Measurements from ENCODE around the gene PRR9. TPM values are rescaled to one million over a fixed set of nuclear protein-coding genes. Genes with fewer than 3 reads are reported as not detected.

PRR9 gene
- not detected for total RNA-seq

DNA sequence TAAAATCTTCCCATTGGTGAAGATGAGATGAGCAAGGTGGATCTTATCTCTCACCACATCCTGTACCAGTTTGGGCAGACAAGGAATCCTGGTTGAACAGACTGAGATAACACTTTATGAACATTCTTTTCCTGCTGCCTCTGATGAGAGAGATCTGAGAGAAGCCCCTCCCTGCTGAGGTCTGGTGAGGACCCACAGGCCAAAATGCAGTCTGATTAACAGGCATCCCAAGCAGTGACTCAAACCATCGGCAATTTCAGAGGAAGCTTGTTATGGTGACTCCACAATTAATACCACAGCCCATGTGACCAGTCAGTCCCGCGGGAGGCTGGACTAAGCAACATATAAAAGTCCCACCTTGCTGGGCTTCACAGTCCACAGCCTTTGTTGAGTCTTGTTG, at the start of gene PRR9:
TSS of gene PRR9 (plus strand) at position 373 of the 400 bp plus-strand sequence. CDS start 561 bp downstream, outside the sequence.
- ATAC-seq: no peak

DNA sequence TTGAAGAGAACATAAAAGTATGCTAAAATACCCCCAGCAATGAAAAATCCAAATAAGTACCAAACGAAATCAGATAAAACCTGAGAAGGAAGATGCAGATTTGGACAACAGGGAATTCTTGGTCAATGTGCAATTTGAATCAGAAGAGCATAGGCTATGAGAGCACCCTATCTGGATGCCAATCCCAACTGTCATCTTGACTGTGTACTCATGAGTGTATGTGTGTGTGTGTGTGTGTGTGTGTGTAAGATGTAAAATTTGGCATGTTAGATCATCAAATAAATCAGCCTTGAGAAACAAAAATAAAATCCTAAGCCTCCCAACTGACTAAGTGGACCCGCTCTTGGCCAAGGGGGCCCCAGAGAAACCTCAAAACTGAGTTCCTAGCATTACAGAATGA, 48.7 kb upstream of the PRR9 start:
- no peak for ATAC-seq

DNA sequence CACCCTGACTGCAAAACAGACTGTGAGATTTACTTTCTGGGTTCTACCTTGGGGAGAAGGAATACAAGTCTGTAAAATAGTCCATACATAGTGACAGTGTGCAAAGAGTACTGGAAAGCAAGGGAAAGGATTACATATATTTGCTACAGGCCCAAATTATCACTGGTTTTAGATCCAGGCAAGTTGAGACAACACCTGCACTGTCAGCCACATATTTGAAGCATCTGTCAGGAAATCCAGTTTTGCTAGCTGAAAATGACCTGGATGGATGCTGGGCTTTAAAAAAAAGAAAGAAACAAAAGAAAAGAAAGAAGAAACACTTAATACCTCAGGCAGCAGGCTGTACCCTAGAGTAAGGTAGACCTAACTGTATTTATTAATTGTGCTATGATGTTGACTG, 42.8 kb upstream of the PRR9 start:
- peak; percentile 78 for ATAC-seq

- ATAC-seq: peak; percentile 67
Observed at GRCh38 chr1:153178922-153179321, 38.5 kb upstream of the PRR9 start.

- ATAC-seq: peak; percentile 65
Observed at GRCh38 chr1:153180556-153180955, 36.8 kb upstream of the PRR9 start.

GRCh38 chr1:153188301-153188700, 29.1 kb upstream of the PRR9 start:
- ATAC-seq: peak; percentile 92

DNA sequence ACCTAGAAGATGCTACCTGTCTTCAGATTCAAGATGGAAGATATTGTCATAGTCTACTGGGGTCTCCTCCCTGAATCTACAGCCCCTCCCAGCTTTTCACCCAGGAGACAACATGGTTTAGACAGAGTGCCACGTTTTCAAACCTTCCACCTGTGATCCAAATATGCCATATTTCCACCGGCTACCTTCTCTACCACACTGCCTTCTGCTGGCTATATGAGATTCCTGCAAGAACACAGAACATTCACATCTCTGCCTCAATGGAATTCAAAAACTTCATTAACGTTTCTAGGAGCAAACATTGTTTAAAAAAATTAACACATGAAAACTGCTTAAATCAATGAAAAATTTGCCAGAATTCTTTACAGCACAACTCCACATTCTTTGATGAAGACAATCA, 27.0 kb upstream of the PRR9 start:
- ATAC-seq: peak; percentile 69

GRCh38 chr1:153192697-153193096, 24.7 kb upstream of the PRR9 start:
- peak; percentile 64 for ATAC-seq

- ATAC-seq: no peak
Observed at GRCh38 chr1:153194331-153195050, 22.9 kb upstream of the PRR9 start.

DNA sequence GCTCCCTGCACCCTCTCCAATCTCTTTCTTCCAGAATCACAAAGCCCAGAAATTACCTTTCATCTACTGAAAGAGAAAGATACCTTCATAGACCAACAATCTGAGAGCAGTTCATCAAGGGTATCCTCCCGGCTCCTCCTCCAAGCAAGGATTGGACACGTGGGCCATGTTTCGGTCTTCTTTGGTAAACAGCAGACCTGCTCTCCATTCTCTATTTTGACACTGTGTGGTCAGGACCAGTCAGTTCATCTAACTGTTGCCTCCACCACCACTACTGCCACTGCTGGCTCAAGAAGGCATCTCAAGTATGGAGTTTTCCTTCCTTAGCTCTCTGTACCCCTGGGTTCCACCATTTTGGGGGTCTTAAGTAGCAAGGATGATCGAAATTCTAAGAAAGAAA, 22.2 kb upstream of the PRR9 start:
- ATAC-seq: no peak

DNA sequence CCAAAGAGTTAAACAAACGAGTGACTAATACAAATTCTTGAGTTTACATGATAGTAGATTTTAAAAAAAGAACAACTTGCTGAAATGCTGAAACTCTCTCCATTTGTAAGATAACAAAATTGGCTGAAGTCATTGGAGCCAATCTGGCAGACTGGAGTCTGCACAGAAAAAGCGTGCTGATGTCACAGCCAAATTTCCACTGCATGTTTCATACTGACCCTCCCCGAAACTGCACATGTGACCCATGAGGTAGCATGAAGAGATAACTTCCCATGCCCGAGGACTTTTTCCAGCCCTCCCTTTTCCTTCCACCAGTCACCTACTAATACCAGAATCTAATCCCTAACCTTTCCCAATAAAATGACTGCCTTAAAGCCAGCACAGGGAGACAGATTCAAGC, 15.4 kb upstream of the PRR9 start:
- ATAC-seq: no peak

DNA sequence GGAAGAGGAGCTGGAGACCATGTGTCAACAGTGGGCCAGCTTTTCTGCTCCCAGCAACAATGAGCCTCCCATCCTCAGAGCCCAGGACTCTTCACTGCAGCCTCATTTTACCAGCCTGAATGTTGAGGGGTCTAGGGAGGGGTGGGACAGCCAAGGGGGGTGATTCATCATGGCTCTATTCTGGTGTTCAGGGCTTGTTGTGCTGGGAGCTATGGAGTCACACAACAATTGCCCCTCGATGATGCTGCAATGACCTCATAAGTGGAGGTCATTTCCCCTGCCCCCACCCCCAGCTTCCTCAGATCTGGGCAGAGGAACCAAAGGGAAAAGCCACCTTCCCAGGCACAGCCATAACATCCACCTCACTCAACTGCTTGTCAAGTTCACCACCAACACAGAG, 14.3 kb upstream of the PRR9 start, which contains the start of gene LELP1:
TSS of gene LELP1 (plus strand) at position 301 of the 400 bp plus-strand sequence. CDS start 1,278 bp downstream, outside the sequence.
- no peak for ATAC-seq

- no peak for ATAC-seq
Observed at GRCh38 chr1:153206631-153207030, 10.8 kb upstream of the PRR9 start.

GRCh38 chr1:153210206-153210605, 7.2 kb upstream of the PRR9 start:
- ATAC-seq: no peak

GRCh38 chr1:153212201-153212600, 5.2 kb upstream of the PRR9 start:
- ATAC-seq: no peak

GRCh38 chr1:153213519-153213918, 3.9 kb upstream of the PRR9 start:
- no peak for ATAC-seq

DNA sequence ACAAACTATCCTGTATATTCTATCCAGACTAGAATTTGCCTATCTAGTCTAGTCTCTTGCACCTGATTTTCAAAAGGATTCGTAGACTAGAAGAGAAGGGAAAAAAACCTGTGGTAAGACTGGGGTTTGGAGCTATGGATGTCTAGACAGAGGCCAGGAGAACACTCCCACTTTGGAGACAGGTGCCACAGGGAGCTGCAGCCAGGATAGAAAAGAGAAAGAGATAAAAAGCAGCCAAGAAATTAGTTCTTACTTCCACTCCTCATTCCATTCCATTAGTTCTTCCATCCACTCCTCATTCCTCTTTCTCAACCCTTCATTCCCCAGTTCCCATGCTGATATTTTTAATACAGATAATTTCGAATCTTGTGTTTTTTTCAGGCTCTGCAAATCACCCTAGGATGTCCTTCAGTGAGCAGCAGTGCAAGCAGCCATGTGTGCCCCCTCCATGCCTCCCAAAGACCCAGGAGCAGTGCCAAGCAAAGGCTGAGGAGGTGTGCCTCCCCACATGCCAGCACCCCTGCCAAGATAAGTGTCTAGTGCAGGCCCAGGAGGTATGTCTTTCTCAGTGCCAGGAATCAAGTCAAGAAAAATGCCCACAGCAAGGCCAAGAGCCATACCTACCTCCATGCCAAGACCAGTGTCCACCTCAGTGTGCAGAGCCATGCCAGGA, 496 bp downstream of the PRR9 start:
- no peak for ATAC-seq

DNA sequence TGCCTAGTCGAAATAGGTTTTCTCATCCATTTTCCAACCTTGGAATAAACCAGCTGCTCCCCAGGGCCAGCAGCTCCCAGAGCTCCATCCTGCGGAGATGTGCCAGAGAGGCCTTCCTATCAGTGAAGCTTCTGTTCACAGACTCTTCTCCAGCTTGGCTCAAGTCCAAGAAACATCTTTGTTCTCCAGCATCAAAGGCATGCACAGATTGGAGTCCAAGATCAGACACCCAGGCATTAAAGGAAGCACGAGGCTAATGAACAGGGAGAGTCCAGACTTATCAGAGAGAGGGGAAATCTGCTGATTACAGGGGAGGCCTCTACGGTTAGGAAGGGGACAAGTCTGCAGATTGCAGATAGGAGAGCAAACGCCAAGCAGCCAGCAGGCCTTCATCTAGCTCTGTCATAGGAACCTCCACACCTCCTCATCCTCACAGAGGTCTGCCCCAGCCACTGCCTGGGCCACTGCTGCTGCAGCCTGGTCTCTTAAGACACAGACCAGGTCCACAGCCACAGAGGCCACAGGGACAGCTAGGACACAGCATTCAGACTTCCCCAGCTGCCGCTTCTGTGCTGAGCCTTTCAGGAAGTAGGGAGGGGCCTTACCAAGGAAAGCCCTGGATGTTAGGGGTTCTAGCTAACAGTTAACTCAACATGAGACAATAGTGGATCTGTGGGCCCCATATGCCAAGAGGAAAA, 3.4 kb downstream of the PRR9 start:
- no peak for ATAC-seq

DNA sequence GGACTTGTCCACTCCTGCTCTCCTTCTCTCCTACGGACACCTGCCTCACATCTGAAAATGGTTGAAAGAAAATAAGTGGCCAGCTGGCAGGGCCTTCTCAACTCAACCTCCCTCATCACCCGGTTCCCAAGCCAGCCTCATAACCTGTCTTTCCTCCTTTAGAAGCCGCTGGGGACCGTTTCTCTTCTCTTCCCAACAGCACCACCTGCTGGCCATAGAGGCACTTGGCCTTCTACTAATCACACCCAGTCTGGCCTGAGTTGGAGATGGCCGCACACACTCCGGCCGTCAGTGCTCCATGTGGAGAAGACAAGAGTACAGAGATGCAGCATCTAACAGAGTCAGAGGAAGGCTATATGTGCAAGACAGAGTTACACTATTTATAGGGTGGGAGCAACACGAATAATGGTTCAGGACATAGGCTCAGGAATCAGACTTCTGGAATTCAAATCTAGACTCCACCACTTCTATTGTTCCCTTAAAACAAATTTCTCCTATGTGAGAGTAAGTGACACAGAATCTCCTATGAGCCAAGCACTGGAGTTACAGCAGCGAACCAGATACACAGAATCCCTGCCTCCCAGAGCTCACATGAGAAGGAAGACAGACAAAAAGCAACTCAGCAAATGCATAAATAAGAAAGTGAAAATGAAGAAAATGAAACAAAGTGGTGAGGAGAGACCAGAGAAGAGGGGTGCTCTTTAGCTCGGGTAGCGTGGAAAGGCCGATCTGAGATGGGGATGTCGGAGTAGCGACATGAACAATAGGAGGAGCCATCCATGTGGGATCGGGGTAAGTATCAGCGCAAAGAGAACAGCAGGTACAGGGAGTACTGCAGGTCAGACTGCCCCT, 5.9 kb downstream of the PRR9 start:
- ATAC-seq: peak; percentile 88

GRCh38 chr1:153227810-153228209, 10.4 kb downstream of the PRR9 start:
- ATAC-seq: no peak

DNA sequence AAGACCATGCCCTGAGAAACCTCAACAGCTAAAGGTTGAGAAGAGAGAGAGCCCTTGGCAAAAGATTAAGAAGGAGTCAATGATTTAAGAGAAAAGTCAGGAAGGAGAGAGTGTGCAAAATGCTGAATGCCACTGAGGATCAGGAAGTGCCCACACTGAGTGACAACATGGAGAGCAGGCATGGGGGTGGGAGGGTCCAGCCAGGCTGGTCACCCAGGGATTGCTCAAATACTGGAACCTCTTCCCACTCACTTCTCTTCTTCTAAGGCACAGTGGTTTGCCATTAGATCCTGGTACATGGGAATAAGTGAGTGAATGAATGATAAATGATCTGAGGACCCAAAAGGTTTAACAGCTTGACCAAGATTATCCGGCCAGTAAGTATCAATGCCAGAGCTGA, 11.1 kb downstream of the PRR9 start:
- ATAC-seq: no peak

DNA sequence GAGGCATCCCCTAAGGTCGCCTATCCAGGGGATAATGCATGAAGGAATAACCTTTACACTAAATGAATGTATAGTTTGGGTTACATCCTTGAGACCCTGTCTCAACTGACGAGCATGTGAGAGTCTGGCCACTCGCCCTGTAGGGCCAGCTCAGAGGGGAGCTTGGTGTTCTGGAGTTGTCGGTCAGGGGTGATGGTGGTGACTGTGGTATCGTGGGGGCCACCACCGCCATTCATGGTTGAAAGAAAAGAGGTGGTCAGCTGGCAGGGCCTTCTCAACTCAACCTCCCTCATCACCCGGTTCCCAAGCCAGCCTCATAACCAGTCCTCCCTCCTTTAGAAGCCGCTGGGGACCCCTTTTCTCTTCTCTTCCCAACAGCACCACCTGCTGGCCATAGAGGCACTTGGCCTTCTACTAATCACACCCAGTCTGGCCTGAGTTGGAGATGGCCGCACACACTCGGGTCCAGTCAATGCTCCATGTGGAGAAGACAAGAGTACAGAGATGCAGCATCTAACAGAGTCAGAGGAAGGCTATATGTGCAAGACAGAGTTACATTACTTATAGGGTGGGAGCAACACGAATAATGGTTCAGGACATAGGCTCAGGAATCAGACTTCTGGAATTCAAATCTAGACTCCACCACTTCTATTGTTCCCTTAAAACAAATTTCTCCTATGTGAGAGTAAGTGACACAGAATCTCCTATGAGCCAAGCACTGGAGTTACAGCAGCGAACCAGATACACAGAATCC, 11.9 kb downstream of the PRR9 start:
- ATAC-seq: peak; percentile 22
